Measurements from ENCODE around the gene CDH23. TPM values are rescaled to one million over a fixed set of nuclear protein-coding genes. Genes with fewer than 3 reads are reported as not detected.

Gene CDH23
- polyA plus RNA-seq, 1 donor (not counting 4 experiments of a cell fraction or from before 2014, with no cell fraction given), result 0.01 TPM

GRCh38 chr10:71553432-71553831, 156.7 kb downstream of the CDH23 start:
- Histone ChIP-seq H3K4me1 (ENCODE audit: control insufficient read depth, extremely low read depth, insufficient read depth, low read length) (no peaks in the 10 kb centered on the region), H3K9me3 (ENCODE audit: control insufficient read depth, low read depth, low read length) (no peaks in the 10 kb centered on the region), H3K4me2 (ENCODE audit: control insufficient read depth, extremely low read depth, insufficient read depth, low read depth, low read length) (no peak overlapping the region), H3K27me3 (ENCODE audit: control insufficient read depth, extremely low read depth, insufficient read depth, low read length) (peaks cover 18% of the 10 kb centered on the region), H3K4me3 (ENCODE audit: control insufficient read depth in 2 of 3, extremely low read depth in 1 of 3, insufficient read depth in 2 of 3, low read depth in 1 of 3, low read length in 3 of 3) (no peak overlapping the region), H4K20me1 (ENCODE audit: control insufficient read depth, extremely low read depth, insufficient read depth, low read length) (no peaks in the 10 kb centered on the region), H3K79me2 (ENCODE audit: control insufficient read depth, insufficient read depth, low read length) (no peaks in the 10 kb centered on the region), H3K36me3 (ENCODE audit: control insufficient read depth in 2 of 2, extremely low read depth in 1 of 2, insufficient read depth in 2 of 2, low read length in 2 of 2) (no peaks in the 10 kb centered on the region), H2AFZ (ENCODE audit: control insufficient read depth, low read length) (no peak overlapping the region), H3K27ac (ENCODE audit: control insufficient read depth, insufficient read depth, low read length) (no peak overlapping the region), H3K9ac (ENCODE audit: control insufficient read depth, extremely low read depth, insufficient read depth, low read length) (no peak overlapping the region), H3K9me1 (ENCODE audit: control insufficient read depth, extremely low read depth, insufficient read depth, low read length) (no peaks in the 10 kb centered on the region)
- no peak for DNase-seq (ENCODE audit: low read depth, low spot score)
- no peak for FAIRE-seq
- TF ChIP-seq, protein P1, sequence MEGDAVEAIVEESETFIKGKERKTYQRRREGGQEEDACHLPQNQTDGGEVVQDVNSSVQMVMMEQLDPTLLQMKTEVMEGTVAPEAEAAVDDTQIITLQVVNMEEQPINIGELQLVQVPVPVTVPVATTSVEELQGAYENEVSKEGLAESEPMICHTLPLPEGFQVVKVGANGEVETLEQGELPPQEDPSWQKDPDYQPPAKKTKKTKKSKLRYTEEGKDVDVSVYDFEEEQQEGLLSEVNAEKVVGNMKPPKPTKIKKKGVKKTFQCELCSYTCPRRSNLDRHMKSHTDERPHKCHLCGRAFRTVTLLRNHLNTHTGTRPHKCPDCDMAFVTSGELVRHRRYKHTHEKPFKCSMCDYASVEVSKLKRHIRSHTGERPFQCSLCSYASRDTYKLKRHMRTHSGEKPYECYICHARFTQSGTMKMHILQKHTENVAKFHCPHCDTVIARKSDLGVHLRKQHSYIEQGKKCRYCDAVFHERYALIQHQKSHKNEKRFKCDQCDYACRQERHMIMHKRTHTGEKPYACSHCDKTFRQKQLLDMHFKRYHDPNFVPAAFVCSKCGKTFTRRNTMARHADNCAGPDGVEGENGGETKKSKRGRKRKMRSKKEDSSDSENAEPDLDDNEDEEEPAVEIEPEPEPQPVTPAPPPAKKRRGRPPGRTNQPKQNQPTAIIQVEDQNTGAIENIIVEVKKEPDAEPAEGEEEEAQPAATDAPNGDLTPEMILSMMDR (optimal IDR thresholded peaks at IDR 0.05 in 1 of 3, IDR thresholded peaks at IDR 0.05 in 1 of 3, conservative IDR thresholded peaks at IDR 0.05 in 1 of 3; ENCODE audit: extremely low read depth in 1 of 3, insufficient read depth in 2 of 3, low read length in 3 of 3), result no peak
- TF ChIP-seq EZH2 (IDR thresholded peaks at IDR 0.05; ENCODE audit: low read length), result no peak
- dilution Hi-C loops (cut with MboI; ENCODE audit: extremely low pct_ligation_motif_present, low sequenced_read_pairs), result no loop called here

GRCh38 chr10:71554671-71555070, 158.0 kb downstream of the CDH23 start:
- DNase-seq (ENCODE audit: low read depth, low spot score) (no peak), FAIRE-seq (no peak)
- Histone ChIP-seq H3K27ac (ENCODE audit: control insufficient read depth, insufficient read depth, low read length) (no peak overlapping the region), H3K36me3 (ENCODE audit: control insufficient read depth in 2 of 2, extremely low read depth in 1 of 2, insufficient read depth in 2 of 2, low read length in 2 of 2) (no peaks in the 10 kb centered on the region), H3K9ac (ENCODE audit: control insufficient read depth, extremely low read depth, insufficient read depth, low read length) (no peak overlapping the region), H4K20me1 (ENCODE audit: control insufficient read depth, extremely low read depth, insufficient read depth, low read length) (no peaks in the 10 kb centered on the region), H3K79me2 (ENCODE audit: control insufficient read depth, insufficient read depth, low read length) (no peaks in the 10 kb centered on the region), H3K9me3 (ENCODE audit: control insufficient read depth, low read depth, low read length) (no peaks in the 10 kb centered on the region), H3K27me3 (ENCODE audit: control insufficient read depth, extremely low read depth, insufficient read depth, low read length) (peaks cover 22% of the 10 kb centered on the region), H3K4me2 (ENCODE audit: control insufficient read depth, extremely low read depth, insufficient read depth, low read depth, low read length) (no peak overlapping the region), H3K4me3 (ENCODE audit: control insufficient read depth in 2 of 3, extremely low read depth in 1 of 3, insufficient read depth in 2 of 3, low read depth in 1 of 3, low read length in 3 of 3) (no peak overlapping the region), H3K4me1 (ENCODE audit: control insufficient read depth, extremely low read depth, insufficient read depth, low read length) (no peaks in the 10 kb centered on the region), H3K9me1 (ENCODE audit: control insufficient read depth, extremely low read depth, insufficient read depth, low read length) (no peaks in the 10 kb centered on the region), H2AFZ (ENCODE audit: control insufficient read depth, low read length) (no peak overlapping the region)
- dilution Hi-C loops (cut with MboI; ENCODE audit: extremely low pct_ligation_motif_present, low sequenced_read_pairs), result no loop called here
- no peak for TF ChIP-seq EZH2 (IDR thresholded peaks at IDR 0.05; ENCODE audit: low read length)
- TF ChIP-seq, protein P1 (optimal IDR thresholded peaks at IDR 0.05 in 1 of 3, IDR thresholded peaks at IDR 0.05 in 1 of 3, conservative IDR thresholded peaks at IDR 0.05 in 1 of 3; ENCODE audit: extremely low read depth in 1 of 3, insufficient read depth in 2 of 3, low read length in 3 of 3), result no peak
